Inflammatory macrophage (primary cell): Measurements from ENCODE around the gene RALGPS1.

Experiments
- DNase-seq, 2 donors: peaks; one replicate each; pipeline ENCODE4 v3.0.0-alpha.2; 2020 to 2022

The RALGPS1 gene

DNA sequence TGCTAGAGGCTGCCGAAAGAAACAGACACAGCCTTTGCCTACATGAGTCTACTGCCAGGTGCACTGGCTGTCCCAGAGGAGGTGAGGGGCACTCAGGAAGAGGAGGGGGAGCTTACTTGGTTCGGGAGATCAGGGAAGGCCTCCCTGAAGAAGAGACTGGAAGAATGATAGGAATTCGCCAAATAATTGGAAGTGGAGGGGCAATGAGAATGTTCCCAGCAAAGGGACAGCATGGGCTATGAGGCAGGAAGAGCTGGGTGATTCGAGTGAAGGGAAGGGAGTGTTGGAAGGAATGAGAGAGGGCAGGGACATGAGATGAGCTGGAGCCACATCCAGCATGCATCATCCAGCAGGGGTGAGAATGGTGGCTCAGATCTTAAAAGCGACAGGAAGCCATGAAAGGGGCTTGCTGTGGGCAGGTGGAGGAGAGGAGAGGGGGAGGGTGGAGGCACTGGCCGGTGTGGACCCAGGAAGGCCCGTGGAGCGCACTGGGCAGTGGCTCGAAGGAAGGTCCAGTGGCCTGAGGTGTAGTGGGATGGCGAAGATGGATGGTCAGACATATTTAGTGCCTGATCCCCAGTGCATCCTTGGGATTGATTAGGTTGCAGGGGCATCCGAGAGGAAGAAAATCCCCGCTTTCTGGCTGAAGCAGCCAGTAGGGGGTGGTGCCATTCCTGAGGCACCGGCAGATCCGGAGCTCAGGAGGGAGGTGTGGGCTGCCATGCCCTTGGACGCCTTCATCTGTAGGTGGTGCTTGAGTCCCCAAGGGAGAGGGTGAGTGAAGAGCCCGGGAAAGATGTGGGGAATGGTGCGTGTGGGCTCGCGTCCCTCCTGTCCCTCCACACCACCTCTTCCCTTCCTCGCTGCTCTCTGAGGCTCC is 296.5 kb downstream of the RALGPS1 start:
- DNase-seq: no peak

DNA sequence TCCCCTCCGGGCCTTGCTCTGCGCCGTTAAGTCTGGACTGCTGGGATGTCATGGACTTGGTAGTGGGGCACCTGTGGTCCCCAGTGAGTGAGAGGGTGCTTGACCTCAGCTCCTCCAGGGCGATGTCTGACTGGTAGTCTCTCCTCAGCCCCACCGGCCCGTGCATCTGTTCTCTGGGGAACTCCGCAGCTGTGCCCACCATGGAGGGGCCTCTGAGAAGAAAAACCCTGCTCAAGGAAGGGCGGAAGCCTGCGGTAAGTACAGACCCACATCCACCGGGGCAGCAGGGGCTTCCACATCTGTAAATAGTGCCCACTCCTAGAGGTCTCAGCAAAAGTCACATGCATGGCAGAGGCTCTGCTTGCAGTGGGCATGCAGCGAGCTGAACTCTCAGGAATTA is 297.4 kb downstream of the RALGPS1 start:
- no peak for DNase-seq

DNA sequence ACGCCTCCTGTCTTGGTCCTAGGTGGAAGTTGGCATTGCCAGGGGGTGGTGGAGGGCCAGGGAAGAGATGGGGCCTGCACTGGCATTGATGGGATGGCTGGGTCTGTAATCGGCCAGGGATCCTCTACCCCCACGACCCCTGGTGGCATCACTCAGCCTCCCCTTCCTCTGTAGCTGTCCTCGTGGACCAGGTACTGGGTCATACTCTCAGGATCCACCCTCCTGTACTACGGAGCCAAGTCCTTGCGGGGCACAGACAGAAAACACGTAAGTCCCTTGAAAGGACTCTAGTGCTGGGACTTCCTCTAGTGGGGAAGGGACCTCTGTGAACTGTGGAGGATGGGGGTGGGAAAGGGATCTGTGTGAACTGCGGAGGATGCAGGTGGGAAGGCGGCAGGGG is 297.9 kb downstream of the RALGPS1 start:
- no peak for DNase-seq

DNA sequence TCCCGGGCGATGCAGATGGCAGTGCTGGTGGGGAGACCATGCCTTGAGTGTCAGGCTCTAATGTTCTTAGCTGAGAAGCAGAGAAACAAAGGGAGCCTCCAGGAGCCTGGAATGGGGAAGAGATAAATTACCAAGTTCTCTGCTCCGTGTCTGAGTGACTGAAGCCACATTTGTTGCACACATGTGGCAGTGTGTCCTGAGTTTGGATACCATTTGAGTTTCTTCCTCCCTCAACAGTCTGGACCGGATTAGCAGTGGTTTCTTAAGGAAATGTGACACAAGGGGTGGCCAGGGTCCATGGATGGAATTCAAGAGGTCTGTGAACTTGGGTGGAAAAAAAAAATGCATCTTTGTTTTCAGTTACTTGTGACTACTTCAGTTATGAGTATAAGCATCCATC is 299.3 kb downstream of the RALGPS1 start:
- DNase-seq: no peak

DNA sequence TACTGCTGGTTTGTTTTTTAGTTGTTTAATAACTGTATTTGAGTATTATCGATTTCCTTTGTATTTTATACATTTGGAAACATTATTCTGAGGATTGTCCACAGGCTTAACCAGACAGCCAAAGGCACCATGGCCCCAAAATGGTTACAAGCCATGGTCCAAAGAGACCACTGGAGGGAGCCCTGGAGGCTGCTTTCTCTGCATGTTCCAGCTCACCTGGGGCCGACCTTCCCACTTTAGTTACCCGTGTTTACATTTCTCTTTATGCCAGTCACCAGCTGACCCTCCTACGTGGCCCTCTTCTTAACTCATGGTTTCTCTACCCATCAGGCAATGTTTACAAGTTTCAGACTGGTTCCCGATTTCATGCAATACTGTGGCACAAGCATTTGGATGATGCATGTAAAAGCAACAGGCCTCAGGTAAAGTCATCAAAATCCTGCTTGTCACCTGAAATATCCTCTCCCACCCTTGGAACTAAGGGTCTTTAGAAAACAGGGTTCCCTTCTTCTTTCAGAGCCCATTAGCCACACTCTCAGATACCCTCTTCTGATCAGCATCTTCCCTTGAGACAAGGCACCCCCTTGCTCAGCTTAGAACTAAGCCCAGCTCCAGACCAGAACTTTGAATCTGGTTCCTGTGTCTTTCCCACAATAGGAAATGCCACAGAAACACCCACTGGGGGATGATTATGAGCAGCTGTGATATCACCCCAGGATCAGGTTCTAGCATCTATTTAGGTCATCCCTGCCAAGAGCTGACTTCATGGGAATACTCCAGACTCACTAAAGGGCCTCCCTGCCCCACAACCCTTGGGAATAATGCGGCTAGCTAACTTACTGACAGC is 300.1 kb downstream of the RALGPS1 start:
- peak; percentile 35 to 49 for DNase-seq

DNA sequence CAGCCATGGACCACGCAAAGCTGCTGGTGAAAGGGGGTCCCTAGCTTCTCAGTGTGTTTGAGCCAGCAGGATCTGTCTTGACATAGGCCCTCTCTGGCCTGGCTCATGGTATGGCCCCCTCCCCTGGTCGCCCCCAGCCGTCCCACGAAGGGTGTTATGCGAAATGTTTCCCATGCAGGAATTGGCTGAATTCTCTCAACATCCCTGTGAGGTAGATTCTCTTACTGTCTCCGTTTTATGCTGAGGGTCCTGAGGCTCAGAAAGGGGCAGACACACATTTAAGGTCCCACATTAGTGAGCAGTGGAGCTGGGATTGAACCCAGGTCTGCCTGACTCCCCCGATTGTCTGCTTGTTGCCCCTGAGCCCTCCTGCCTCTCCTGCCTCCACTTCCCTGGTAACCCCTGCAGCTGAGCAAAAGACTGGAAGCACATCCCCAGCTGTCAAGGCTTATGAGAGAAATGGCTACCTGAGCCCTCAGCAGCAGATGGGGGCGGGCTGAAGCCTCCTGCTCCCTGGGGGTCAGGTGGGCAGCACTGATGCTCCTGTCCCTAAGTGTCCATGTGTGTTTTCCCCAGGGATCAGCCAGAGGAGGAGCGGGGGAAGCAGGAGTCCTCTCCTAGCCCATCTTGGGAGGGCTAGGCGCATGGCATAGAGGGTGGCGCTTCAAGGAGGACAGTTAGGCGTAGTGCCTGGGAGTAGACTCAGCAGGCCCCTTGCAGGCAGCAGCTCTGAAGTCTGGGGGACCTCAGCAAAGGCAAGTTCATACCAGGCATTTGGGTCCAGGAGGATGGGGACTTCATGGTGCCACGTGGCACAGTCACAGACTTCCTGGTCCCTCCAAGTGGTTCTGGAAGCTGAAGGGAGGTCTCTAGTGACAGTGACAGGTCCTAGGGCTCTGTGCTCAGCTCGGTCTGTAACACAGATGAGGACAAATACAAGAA is 301.0 kb downstream of the RALGPS1 start:
- DNase-seq: no peak

DNA sequence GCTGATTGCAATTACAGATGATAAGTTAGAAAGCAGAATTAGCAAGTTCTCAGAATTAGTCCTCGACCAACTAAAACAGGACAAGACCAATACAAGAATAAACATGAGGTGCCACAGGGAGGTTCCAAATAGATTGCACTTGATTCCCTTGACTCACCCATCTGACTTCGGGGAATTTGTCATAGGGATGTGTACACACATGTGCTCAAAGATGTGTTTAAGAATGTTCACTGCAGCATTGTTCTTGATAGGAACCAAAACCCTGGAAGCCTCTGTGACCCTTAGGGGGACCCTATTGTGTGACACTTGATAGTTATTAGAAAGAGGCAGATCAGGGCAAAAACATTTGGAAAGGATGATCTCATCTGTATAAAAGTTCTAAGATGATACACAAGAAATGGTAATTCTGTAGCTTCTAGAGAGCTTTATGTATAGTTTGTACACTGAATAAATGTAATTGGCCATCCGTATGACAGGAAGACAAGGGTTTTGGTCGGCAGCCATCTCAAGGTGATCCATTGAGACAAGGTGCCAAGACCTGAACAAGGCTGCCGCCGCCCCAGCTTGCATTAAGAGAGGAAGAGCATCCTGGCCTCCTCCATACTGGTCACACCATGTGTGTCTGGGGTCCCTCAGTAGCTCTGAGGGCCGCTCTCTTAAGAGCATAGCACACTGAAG is 301.8 kb downstream of the RALGPS1 start:
- no peak for DNase-seq

DNA sequence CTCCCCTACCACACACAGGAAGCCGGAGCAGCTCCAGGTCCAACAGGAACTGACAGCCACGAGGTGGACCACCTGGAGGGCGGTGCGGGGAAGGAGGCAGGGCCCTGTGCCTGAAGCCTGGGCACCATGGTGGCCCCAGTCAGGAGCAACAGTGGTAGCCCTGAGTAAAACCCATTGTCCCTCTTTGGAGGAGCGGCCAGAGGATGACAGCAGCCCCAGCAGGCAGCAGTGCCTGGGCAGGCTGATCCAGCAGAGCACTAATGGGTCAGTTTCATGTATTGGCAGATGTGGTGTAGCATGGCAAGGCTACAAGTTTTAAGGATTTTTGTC is 302.3 kb downstream of the RALGPS1 start:
- DNase-seq: no peak

DNA sequence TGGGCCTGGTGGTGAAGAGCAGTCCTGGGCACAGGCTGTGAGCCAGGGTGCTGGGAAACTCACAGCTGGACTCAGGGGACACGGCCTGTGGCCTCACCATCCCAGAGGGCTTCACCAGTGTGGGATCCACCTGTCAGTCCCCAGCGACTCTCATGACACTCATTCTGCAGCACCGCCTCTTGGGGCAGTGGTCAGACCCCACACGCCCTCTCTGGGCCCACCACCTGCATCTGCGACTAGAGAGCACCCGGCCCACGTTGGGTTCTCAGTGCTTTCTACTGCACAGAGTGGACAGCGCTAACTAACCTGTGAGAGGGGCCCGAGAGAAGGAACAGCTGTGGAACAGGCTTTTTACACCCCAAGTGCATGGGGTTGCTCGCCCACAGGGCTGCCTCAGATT is 304.2 kb downstream of the RALGPS1 start:
- DNase-seq: no peak

DNA sequence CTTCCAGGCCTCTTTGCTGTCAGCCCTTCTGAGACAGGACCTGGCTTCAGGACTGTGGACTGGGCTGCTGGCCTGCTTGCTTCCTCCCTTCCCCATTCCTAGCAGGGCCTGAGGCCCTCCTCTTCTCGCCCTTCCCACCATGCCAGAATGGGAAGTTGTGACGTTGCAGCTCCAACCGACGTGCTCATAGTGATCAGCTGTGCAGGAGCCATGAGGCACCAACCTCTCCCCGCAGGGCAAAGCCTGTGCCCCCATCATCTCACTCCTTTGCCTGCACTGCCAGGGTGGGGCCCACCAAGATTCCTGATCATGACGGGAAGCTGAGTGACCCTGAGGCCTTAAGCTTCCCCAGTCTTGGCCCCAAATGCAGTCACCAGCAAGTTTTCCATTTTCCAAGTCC is 304.9 kb downstream of the RALGPS1 start:
- peak; percentile 59 to 78 for DNase-seq

DNA sequence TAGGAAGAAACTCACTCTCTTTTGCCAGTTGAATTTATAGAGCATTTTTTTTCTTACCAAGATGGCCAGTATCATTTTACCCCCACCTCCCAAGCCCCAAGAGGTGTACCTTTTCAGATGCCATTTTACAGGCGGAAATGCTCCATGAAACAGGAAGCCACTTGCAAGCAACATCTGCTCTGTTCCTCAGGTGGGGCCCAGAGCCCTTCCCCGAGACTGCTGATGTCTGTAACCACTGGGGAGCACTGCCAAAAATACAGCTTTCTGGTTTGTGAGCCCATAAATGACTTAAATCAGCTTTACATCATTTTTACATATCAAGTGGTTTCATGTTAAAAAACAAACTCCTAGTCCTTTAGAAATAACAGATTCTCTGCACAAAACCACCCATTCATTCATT is 307.1 kb downstream of the RALGPS1 start:
- no peak for DNase-seq

DNA sequence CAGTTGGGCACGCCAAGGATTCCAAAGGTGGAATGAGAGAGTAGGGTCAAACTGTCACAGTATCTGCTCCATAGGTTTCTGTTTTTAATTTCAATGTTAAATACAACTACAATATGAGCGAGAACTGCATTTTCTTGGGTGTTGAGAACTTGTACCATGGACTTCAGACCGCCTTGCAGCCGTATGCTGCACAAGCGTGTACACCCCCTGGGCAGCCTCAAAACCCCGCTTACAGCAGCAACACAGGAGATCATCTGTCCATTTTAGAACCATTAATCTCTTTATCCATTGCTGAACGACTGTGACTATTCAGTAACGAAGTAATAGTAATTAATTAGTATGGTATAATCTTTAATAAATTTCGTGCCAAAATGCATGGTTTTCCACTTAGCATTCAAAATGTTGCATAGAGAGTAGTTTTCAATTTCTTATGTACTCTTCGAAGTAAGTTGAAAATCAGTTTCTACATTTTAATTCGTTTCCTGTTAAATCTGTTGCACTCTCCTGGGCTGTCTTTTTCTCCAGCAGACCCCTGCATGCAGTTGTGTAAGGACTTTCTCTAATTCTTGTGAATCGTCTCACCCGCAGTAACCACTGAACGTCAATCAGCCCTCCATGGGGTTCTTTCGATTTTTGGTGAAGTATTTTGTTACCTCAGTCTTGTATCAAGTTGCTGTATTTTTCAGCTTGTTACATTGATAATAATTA is 308.0 kb downstream of the RALGPS1 start:
- no peak for DNase-seq

DNA sequence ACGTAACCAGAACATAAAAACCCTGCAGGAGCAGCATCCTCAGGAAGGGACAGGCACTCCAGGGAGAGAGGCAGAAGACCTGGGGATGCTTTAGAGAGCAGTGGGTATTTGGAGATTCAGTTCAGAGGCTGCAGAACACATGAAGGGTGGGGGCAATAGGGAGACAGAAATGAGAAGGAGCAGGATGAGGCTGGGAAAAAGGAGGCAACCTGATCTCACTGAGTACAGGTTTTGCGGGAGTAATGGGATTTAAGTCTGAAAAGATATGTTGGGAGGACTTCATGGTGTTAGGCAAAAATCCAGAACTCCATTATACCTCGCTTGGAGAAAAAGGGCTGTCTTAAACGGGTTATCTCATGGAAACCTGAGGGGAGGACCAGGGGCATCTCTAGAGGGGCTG is 308.7 kb downstream of the RALGPS1 start:
- DNase-seq: no peak

DNA sequence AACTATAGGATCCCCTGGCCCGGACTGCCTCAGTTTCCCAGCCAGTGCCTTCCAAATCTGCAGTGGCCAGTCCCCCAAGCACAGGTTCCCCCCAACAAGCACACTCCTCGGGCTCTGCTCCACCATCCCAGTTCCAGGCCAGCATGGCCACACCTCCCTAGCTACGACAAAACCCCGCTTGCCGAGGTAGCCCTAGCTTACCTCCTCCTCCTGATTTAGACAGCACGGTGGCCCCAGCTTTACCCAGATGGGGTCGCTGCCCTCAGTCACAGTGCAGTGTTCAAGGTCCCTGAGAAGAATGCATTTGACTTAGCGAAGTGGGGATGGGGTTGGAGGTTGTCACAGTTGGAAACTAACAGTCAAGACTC is 309.2 kb downstream of the RALGPS1 start:
- no peak for DNase-seq

DNA sequence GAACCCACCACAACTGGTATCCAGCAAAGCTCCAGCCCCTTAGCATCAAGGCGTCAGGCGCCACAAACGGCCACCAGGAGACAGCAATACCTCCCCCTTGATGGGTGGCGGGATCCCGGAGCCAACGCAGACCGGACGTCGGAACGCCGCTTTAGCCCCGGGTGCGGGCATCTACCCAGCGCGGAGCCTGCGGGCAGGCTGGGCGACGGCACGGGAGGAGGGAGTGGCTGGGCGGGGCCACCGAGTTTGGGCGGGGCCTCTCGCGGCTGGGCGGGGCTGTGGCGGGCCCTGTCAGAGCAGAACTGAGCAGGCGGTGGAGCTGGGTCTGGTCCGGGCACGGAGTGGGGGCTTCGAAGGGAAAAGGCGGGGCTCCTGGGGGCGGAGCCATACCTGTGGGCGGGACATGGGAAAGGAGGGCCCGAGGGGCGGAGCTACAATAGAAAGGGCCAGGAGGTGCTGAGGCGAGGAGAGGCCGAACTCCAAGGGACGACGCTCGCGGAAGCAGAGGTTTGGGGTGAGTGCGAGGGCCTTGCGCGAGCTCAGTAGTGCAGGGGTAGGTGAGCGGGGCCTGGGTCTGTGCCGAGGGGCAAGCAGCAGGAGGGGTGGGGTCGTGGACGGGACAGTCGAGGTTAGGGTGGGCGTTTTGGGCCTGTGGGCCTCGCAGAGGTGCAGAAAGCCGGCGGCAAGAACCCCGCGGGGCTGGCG is 309.7 kb downstream of the RALGPS1 start:
- peak; percentile 69 to 71 for DNase-seq

DNA sequence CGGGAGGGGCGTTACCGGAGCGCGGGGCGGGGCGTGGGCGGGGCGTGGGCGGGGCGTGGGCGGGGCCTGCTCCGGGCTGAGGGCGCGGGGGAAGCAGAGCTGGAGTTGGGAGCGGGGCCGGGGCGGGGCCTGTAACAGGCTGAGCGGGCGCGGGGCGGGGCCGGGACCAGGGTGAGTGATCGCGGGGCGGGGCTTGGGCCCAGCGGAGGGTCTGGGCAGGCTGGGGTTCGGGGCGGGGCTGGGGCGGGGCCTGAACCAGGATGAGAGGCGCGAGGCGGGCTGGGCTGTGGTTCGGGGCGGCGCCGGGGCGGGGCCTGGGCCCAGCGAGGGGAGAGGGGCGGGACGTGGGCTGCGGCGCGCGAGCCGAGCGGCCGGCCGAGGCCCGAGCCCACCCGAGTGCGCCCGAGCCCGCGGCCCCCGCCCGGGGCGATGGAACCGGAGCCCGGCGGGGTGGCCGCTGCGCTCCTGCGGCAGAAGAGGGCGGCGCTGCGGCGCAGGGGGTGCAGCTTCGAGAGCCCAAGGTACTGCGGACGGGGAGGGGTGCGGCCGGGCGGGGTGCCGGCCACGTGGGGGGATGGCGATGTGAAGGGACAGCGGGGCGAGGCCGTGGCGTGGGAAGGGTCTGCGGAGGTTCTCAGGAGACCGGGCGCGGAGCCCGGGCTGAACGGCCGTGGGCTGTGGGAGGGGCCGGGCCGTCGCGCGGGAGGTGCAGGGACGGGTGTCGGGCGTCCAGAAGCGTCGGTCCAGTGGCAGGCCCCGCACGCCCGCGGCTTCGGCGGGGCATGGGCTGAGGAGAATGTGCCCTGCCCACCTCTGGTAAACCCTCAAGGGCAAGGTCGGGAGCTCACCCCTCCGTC is 310.5 kb downstream of the RALGPS1 start:
- DNase-seq: peak; percentile 83 to 90

DNA sequence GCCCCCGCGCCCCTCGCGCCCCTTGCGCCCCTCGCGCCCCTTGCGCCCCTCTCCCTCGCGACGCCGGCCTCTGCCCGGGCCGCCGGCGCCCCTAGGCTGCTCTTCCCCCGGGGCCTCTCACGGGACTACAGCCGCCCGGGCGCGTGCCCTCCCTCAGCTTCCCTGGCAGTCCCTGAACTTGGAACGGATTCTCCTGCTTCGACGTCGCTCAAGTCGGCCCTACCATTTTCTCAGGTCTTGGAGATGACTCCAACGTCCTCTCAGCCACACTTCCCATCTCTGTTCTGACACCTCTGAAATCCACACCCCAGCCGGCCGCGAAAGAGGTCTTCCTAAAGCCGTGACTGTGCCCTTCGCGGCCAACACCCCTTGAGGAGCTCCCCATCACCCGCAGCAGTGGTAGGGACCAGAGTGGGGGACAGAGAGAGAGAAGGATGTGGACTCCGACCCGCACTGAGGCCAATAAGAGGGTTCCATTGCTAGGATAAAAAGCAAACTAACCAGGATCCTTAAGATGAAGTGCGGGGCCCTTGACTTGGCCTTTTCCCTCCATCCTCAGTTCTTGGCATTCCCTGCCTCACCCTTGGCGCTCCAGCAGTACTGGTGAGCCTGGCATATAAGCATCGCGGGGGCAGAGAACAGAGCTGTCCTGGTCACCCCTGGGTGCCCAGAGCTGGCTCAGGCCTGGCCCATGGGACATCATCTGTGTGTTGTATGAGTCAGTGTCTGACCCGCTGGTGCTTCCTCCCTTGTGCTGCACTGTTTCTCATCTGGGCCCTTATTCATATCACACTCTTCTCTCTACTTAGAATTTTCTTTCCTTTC is 311.4 kb downstream of the RALGPS1 start:
- peak in 1 of 2 donors; percentile 2 for DNase-seq

DNA sequence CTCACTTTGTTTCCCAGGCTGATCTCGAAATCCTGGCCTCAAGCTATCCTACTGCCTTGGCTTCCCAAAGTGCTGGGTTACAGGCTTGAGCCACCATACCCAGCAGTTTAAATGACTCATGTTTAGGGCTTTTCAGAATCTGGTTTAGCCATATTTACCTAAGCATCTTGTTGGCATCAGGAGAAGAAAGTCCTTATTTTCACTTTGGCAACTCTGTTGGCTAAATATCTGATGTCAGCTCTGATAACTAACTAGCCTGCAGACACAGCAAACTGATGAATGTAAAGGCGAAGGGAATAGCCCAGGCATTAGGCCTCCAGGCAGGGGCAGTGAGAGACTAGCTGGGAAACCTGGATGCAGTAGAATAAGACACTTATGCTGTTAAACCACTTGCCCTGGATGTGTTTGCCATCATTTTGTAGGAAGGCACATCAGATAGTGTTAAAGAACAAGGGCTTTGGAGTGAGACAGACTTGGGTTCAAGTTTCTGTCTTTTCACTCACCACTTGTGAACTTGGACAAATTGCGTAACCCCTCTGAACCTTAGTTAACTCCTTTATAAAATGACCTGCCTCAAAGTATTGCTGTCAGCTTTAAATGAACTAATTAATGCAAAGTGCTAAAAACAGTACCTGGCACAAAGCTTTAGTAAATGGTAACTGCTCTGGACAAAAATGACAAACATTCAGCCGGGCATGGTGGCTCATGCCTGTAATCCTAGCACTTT is 315.3 kb downstream of the RALGPS1 start:
- no peak for DNase-seq
